ENCODE results near the gene CPHXL. TPM values are rescaled to one million over a fixed set of nuclear protein-coding genes. Genes with fewer than 3 reads are reported as not detected.

The CPHXL gene
- total RNA-seq, 2 experiments from 2014 or later = not detected

GRCh38 chr16:75745823-75746222 lies 19.5 kb upstream of the CPHXL start:
- CTCF ChIA-PET = no interaction called here
- POLR2A ChIA-PET = no interaction called here
- DNase-seq (no peak), ATAC-seq (no peak)
- no peak overlapping the region for H3K27ac Mint-ChIP-seq
- no peaks in the 10 kb centered on the region for H3K4me1 Mint-ChIP-seq (ENCODE audit: low read depth)
- H3K4me3 Mint-ChIP-seq = no peak overlapping the region
- H3K27me3 Mint-ChIP-seq (ENCODE audit: low read depth) = peaks cover 8% of the 10 kb centered on the region
- H3K36me3 Mint-ChIP-seq (ENCODE audit: low read depth) = peaks cover 5% of the 10 kb centered on the region
- peaks cover 26% of the 10 kb centered on the region for H3K9me3 Mint-ChIP-seq (ENCODE audit: insufficient read depth)

DNA sequence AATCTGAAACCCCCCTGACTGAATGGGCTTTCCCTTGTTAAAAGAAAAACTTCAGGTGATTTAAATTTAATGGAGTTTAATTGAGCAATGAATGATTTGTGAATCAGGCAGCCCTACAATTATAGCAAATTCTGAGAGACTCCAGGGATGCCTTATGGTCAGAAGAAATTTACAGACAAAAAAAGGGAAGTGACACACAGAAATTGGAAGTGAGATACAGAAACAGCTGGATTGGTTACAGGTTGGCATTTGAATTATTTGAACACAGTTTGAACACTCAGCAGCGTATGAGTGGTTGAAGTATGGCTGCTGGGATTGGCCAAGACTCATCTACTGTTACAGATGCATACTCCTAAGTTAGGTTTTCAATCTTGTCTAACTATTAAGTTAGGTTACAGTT lies 19.0 kb upstream of the CPHXL start:
- ChIA-PET POLR2A (no interaction called here), CTCF (no interaction called here)
- Mint-ChIP-seq H3K27me3 (ENCODE audit: low read depth) (peaks cover 8% of the 10 kb centered on the region), H3K4me3 (no peak overlapping the region), H3K9me3 (ENCODE audit: insufficient read depth) (peaks cover 26% of the 10 kb centered on the region), H3K36me3 (ENCODE audit: low read depth) (peaks cover 5% of the 10 kb centered on the region), H3K27ac (no peak overlapping the region), H3K4me1 (ENCODE audit: low read depth) (no peaks in the 10 kb centered on the region)
- DNase-seq = no peak
- no peak for ATAC-seq

DNA sequence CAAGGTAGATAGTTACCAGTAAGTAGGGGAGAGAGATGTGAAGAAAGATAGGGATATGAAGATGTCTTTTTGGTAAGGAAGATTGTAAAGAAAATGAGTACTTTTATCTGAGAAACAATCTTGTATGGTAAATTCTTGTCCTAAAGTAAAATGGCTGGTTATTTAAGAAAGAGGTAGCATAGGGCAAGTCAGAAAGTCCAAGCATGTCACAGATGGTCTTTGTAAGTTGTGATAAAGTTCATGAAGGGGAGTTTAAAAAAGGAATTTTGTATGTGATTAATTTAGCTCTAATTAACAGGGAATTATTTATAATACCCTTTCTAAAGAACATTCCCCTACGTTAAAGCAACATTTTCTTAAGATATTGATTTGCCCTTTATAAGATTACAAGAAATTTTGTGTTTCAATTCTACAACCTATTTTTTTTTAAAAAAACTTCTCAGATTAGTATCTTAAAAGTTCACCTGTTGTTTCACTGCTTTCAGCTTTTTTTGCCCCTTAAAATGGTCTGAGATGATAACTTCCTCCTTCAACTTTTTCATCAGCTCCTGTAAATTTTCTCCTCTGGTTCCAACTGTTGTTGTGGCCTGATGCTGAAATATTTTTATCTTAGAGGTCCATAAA lies 16.2 kb upstream of the CPHXL start:
- Mint-ChIP-seq H3K4me1 (ENCODE audit: low read depth) (no peaks in the 10 kb centered on the region), H3K36me3 (ENCODE audit: low read depth) (peaks cover 5% of the 10 kb centered on the region), H3K4me3 (no peak overlapping the region), H3K27ac (no peak overlapping the region), H3K27me3 (ENCODE audit: low read depth) (peaks cover 10% of the 10 kb centered on the region), H3K9me3 (ENCODE audit: insufficient read depth) (peaks cover 26% of the 10 kb centered on the region)
- POLR2A ChIA-PET = no interaction called here
- ATAC-seq = no peak
- no peak for DNase-seq
- CTCF ChIA-PET = no interaction called here

DNA sequence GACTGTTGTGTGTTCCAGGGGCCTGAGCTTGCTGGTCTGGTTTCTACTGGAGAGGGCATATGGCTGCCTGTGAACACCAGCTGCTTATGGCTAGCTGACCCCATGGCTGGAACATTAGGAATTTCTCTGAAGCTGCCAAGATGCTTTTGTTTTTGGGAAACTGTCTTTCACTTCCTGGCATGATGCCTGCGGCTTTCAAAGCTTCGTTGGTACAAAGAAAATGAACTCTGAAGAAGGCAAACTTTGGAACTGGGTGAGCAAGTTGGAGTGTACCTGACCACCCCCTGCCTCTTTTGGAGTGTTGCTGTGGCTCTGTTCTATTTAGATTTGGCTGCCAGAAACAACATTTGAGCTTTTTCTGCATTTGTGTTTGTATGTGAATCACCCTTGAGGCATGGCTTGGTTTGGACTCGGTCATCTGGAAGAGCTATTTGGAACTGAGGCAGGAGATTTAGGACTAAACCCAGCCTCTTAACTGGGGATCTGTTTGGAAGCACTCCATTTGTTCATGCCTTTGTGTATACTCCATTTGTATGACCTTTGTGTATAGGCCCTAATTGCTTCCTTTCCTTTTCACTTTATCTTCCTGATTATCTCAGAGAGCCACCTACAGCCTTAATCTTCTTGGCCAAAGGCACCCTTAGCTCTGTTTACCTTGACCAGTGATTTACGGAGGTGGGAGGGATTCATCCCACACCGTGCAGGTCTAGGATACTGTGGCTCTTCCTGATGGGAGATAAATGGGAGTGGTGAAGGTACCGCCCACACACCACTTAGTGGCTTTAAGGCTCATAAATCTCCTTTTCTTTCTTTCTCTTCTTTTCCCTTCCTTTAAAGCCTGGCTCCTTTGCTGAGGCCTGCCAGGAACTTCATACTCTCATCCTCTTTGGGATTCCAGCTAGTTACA lies 7.3 kb upstream of the CPHXL start:
- H3K27me3 Mint-ChIP-seq (ENCODE audit: low read depth) = no peaks in the 10 kb centered on the region
- H3K4me3 Mint-ChIP-seq = no peak overlapping the region
- CTCF ChIA-PET = no interaction called here
- POLR2A ChIA-PET = no interaction called here
- ATAC-seq (no peak), DNase-seq (no peak)
- H3K4me1 Mint-ChIP-seq (ENCODE audit: low read depth) = no peaks in the 10 kb centered on the region
- no peaks in the 10 kb centered on the region for H3K9me3 Mint-ChIP-seq (ENCODE audit: insufficient read depth)
- H3K27ac Mint-ChIP-seq = no peak overlapping the region
- H3K36me3 Mint-ChIP-seq (ENCODE audit: low read depth) = no peaks in the 10 kb centered on the region

- Mint-ChIP-seq H3K9me3 (ENCODE audit: insufficient read depth) (no peaks in the 10 kb centered on the region), H3K36me3 (ENCODE audit: low read depth) (no peaks in the 10 kb centered on the region), H3K4me1 (ENCODE audit: low read depth) (no peaks in the 10 kb centered on the region), H3K27ac (no peak overlapping the region), H3K27me3 (ENCODE audit: low read depth) (no peaks in the 10 kb centered on the region), H3K4me3 (no peak overlapping the region)
- CTCF ChIA-PET = no interaction called here
- no peak for ATAC-seq
- POLR2A ChIA-PET = no interaction called here
- no peak for DNase-seq
These were observed 6.6 kb upstream of the CPHXL start for GRCh38 chr16:75732871-75733270.

GRCh38 chr16:75727221-75727620 lies 931 bp upstream of the CPHXL start:
- no peaks in the 10 kb centered on the region for H3K36me3 Mint-ChIP-seq (ENCODE audit: low read depth)
- CTCF ChIA-PET = no interaction called here
- POLR2A ChIA-PET = no interaction called here
- ATAC-seq = no peak
- H3K4me1 Mint-ChIP-seq (ENCODE audit: low read depth) = no peaks in the 10 kb centered on the region
- no peak for DNase-seq
- H3K9me3 Mint-ChIP-seq (ENCODE audit: insufficient read depth) = no peaks in the 10 kb centered on the region
- H3K4me3 Mint-ChIP-seq = no peak overlapping the region
- no peak overlapping the region for H3K27ac Mint-ChIP-seq
- no peaks in the 10 kb centered on the region for H3K27me3 Mint-ChIP-seq (ENCODE audit: low read depth)

DNA sequence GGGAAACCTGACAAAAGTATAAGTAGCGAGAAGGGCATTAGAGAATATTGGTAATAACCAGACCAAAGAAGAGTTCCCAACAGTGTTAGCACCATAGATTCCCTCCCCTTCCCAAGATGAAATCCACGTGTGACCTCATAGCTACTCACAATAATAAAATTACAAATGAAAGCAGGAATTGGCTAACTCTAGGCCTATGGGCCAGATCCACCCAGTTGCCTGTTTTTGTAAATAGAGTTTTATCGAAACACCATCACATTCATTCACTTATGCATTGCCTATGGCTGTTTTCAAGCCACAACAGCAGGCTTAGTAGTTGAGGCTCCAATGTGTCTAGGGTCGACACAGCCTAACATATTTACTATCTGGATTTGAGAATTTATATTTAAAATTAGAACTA lies 7.8 kb downstream of the CPHXL start:
- no peaks in the 10 kb centered on the region for H3K27me3 Mint-ChIP-seq (ENCODE audit: low read depth)
- H3K4me1 Mint-ChIP-seq (ENCODE audit: low read depth) = no peaks in the 10 kb centered on the region
- no peak for DNase-seq
- no peak overlapping the region for H3K27ac Mint-ChIP-seq
- no peak overlapping the region for H3K4me3 Mint-ChIP-seq
- H3K9me3 Mint-ChIP-seq (ENCODE audit: insufficient read depth) = no peaks in the 10 kb centered on the region
- H3K36me3 Mint-ChIP-seq (ENCODE audit: low read depth) = no peaks in the 10 kb centered on the region
- ChIA-PET POLR2A (no interaction called here), CTCF (no interaction called here)
- ATAC-seq = no peak

- Mint-ChIP-seq H3K27me3 (ENCODE audit: low read depth) (no peaks in the 10 kb centered on the region), H3K27ac (no peak overlapping the region), H3K4me3 (no peak overlapping the region), H3K36me3 (ENCODE audit: low read depth) (no peaks in the 10 kb centered on the region), H3K9me3 (ENCODE audit: insufficient read depth) (peaks cover 6% of the 10 kb centered on the region), H3K4me1 (ENCODE audit: low read depth) (no peaks in the 10 kb centered on the region)
- CTCF ChIA-PET = no interaction called here
- POLR2A ChIA-PET = no interaction called here
- DNase-seq (no peak), ATAC-seq (no peak)
These were observed 11.6 kb downstream of the CPHXL start for GRCh38 chr16:75714661-75715060.

DNA sequence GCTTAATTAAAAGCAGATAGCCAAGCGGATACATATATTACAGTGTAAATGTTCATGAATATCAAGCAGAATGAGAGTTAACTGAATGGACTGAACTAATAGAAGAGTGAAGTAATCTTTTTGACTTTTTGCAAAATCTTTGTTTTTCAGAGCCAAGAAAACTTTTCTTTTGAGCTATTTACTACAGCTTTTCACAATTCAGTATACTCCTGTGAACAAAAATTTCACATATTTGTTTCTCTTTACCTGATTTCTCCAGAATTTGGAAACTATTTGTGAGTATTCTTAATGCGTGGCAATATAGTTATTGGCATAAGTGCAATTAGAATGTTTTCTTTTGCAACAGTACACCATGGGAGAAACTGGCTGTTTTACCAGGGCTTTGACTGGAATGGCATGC lies 15.9 kb downstream of the CPHXL start:
- no peaks in the 10 kb centered on the region for H3K36me3 Mint-ChIP-seq (ENCODE audit: low read depth)
- H3K4me3 Mint-ChIP-seq = no peak overlapping the region
- ChIA-PET POLR2A (no interaction called here), CTCF (no interaction called here)
- no peak for ATAC-seq
- no peak overlapping the region for H3K27ac Mint-ChIP-seq
- peaks cover 7% of the 10 kb centered on the region for H3K9me3 Mint-ChIP-seq (ENCODE audit: insufficient read depth)
- H3K27me3 Mint-ChIP-seq (ENCODE audit: low read depth) = no peaks in the 10 kb centered on the region
- H3K4me1 Mint-ChIP-seq (ENCODE audit: low read depth) = no peaks in the 10 kb centered on the region
- no peak for DNase-seq

GRCh38 chr16:75703306-75703705 lies 23.0 kb downstream of the CPHXL start:
- Mint-ChIP-seq H3K27ac (no peak overlapping the region), H3K4me1 (ENCODE audit: low read depth) (no peaks in the 10 kb centered on the region), H3K4me3 (no peak overlapping the region), H3K9me3 (ENCODE audit: insufficient read depth) (no peaks in the 10 kb centered on the region), H3K36me3 (ENCODE audit: low read depth) (no peaks in the 10 kb centered on the region), H3K27me3 (ENCODE audit: low read depth) (no peaks in the 10 kb centered on the region)
- CTCF ChIA-PET = no interaction called here
- DNase-seq (no peak), ATAC-seq (no peak)
- POLR2A ChIA-PET = no interaction called here

DNA sequence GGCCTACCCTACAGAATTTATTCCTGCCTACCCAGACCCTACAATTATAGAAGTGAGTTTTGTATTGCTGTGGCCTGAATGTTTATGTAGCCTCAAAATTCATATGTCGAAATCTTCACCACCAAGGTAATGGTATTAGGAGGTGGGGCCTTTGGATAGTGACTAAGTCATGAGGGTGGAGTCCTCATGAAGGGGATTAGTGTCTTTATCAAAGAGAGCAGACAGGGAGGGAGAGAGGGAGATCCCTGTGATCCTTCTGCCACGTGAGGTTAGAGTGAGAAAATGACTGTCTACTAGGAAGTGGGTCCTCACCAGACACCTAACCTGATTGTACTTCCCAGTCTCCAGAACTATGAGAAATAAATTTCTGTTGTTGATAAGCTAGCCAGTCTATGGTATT lies 24.0 kb downstream of the CPHXL start:
- DNase-seq (no peak), ATAC-seq (no peak)
- no peak overlapping the region for H3K27ac Mint-ChIP-seq
- no peaks in the 10 kb centered on the region for H3K36me3 Mint-ChIP-seq (ENCODE audit: low read depth)
- no peaks in the 10 kb centered on the region for H3K4me1 Mint-ChIP-seq (ENCODE audit: low read depth)
- ChIA-PET CTCF (no interaction called here), POLR2A (no interaction called here)
- H3K9me3 Mint-ChIP-seq (ENCODE audit: insufficient read depth) = no peaks in the 10 kb centered on the region
- H3K4me3 Mint-ChIP-seq = no peak overlapping the region
- H3K27me3 Mint-ChIP-seq (ENCODE audit: low read depth) = no peaks in the 10 kb centered on the region

DNA sequence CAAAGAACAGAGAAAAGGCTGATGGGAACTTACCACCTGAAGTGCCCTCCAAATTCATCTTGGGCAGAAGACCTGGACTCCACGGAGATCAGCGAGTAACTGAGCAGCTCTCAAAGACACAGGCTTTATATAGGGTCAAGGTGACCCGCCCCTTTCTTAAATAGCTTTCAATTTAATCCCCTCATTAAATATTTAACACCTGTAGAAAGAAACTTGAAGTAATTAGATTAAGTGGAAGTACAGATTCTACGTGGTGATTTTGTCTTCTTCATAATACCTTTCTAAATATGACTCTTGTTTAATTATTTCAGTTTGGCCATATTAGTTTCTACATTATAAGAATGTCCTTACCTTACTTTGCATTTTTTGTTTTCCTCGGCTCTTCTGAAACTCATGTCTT lies 24.9 kb downstream of the CPHXL start, which contains the start of gene DUXB:
DUXB (minus strand) TSS at position 101 of the 400 bp plus-strand sequence; CDS start at position 58, 43 bp downstream.
- H3K4me1 Mint-ChIP-seq (ENCODE audit: low read depth) = no peaks in the 10 kb centered on the region
- POLR2A ChIA-PET = no interaction called here
- H3K36me3 Mint-ChIP-seq (ENCODE audit: low read depth) = no peaks in the 10 kb centered on the region
- no peaks in the 10 kb centered on the region for H3K27me3 Mint-ChIP-seq (ENCODE audit: low read depth)
- DNase-seq (no peak), ATAC-seq (no peak)
- H3K9me3 Mint-ChIP-seq (ENCODE audit: insufficient read depth) = no peaks in the 10 kb centered on the region
- no peak within 1 kb of the TSS for H3K4me3 Mint-ChIP-seq
- CTCF ChIA-PET = no interaction called here
- H3K27ac Mint-ChIP-seq = no peak within 1 kb of the TSS

GRCh38 chr16:75697571-75697970 lies 28.7 kb downstream of the CPHXL start:
- no peaks in the 10 kb centered on the region for H3K4me1 Mint-ChIP-seq (ENCODE audit: low read depth)
- H3K4me3 Mint-ChIP-seq = no peak overlapping the region
- H3K27me3 Mint-ChIP-seq (ENCODE audit: low read depth) = no peaks in the 10 kb centered on the region
- no peaks in the 10 kb centered on the region for H3K9me3 Mint-ChIP-seq (ENCODE audit: insufficient read depth)
- ChIA-PET CTCF (no interaction called here), POLR2A (no interaction called here)
- H3K27ac Mint-ChIP-seq = no peak overlapping the region
- no peak for ATAC-seq
- H3K36me3 Mint-ChIP-seq (ENCODE audit: low read depth) = no peaks in the 10 kb centered on the region
- DNase-seq = no peak
